GM12873 (cell line): ENCODE data around the gene DEFB132.

Experiments
- TF ChIP-seq, protein P1 (sequence below): IDR thresholded peaks from 2 replicates; pipeline ENCODE4 v1.5.1; 2012; ENCODE audit warnings: low read depth, mild to moderate bottlenecking, moderate library complexity, low read length, control low read depth; ENCODE audit not compliant: insufficient read depth; ENCODE audit errors: missing control alignments

DEFB132 gene

DNA sequence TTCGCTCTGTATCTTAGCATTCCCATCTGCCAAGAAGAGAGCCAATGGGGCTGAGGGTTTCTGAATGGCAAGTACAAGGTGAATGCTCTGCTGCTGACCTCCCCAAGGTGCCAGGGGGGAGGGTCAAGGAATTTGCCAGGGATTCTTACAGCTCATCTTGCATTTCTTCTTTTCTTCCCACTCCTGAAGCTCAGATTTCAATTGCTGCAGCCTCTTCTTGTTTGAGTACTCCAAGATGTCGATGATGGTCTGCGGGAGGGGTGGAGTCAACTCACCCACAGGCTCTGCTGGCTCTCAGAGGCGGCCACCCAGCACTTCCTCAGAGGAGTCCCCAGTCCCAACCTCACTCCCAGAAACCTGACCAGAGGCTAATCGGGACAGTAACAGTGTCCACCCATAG, 20.7 kb downstream of the DEFB132 start:
- TF ChIP-seq, protein P1, sequence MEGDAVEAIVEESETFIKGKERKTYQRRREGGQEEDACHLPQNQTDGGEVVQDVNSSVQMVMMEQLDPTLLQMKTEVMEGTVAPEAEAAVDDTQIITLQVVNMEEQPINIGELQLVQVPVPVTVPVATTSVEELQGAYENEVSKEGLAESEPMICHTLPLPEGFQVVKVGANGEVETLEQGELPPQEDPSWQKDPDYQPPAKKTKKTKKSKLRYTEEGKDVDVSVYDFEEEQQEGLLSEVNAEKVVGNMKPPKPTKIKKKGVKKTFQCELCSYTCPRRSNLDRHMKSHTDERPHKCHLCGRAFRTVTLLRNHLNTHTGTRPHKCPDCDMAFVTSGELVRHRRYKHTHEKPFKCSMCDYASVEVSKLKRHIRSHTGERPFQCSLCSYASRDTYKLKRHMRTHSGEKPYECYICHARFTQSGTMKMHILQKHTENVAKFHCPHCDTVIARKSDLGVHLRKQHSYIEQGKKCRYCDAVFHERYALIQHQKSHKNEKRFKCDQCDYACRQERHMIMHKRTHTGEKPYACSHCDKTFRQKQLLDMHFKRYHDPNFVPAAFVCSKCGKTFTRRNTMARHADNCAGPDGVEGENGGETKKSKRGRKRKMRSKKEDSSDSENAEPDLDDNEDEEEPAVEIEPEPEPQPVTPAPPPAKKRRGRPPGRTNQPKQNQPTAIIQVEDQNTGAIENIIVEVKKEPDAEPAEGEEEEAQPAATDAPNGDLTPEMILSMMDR: no peak

DNA sequence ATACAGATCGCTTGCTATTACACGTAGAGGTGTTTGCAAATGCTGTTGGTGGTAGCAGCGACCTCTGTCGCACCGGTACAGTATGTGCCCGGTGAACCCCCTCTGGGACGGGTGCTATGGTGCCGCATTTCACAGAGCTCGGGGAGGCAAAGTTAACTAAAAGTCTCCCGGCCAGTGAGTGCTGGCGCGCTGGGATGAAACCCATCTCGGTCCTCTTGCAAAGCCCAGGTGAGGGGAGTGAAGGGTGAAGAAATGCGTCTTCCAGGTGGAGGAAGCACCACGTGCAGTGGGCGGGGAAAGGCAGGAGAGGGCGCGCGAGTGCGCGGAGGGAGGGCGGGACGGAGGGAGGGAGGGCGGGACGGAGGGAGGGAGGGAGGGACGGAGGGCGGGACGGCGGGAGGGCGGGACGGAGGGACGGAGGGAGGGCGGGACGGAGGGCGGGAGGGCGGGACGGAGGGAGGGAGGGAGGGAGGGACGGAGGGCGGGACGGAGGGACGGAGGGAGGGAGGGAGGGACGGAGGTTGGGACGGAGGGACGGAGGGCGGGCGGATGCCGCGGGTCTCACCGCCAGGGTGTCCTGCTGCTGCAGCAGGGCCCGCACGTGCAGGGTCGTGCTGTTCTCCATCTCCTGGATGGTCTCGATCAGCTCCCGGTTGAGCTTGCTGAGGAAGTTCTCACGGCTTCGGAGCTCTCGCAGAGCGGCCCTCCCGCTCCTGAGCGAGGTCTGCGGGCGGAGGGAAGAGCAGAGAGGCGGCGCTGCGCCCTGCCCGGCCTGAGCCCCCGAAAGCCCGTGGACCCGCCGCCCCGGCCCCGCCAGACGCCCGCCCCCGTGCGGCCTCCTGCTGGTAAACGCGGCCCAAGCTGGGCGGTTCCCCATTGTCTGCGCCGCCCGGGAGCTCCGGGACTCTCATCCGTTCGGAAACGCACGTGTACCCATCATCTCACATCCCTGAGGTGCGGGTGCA, 21.4 kb downstream of the DEFB132 start:
- TF ChIP-seq, protein P1: no peak

DNA sequence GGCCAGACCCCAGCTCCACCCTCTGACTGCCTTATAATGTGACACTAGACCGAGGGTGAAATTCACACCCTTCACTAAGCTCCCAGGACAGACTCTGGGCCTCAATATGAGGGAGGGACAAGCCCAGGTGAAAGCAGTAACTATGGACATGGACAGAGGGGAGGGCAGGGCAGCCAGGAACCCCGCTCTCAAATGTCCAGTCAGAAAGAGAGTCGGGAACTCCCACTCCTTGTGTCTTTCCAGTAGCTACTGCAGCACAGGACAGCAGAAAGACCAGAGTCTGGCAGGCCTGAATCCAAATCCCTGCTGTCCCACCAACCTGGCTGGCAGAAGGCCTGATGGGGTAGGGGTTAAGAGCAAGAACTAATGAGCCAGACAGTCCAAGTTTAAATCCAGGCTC, 26.6 kb downstream of the DEFB132 start:
- TF ChIP-seq, protein P1: no peak

DNA sequence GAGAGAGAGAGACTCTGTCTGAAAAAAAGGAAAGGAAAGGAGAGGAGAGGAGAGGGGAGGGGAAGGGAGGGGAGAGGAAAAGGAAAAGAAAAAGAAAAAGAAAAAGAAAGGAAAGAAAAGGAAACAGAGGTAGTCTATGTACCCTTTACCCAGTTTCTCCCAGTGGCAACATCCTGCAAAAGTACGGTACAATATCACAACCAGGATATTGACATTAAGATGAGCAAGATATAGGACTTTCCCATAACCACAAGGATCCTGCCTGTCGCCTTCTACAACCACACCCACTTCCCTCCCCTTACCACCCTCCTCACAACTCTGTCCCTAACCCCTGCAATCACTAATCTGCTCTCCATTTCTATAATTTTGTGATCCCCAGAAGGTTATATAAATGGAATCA, 29.0 kb downstream of the DEFB132 start:
- TF ChIP-seq, protein P1: no peak

DNA sequence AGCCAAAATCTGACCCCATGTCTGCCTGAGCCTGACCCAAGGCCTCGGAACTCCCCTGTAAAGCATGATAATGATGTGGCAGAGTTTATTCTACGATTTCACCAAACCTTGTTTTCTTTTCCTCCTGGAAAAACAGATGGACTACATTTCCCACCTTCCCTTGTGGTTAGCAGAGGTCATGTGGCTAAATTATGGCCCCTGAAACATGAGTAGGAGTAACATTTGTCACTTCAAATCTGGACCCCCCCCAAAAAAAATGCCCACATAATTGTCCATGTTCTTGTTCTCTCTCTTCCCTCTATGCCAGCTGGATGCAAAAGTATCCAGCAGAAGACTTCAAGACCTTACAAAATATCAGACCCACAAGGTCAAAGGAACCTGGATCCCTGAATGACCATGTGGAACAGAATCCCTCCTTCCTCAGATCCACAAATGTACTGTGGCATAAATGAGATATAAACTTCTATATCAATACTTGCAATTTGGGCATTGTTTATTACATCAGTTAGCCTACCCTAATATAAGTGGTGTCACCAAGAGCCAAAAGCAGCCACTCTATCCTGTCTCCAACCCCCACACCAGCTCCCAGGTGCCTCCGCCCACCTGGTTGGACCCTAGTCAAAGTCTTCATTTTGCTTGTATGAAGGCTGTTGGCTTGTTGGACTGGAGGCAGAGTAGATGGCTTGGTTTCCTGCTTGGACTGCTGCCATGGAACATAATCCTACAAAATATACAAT, 31.6 kb downstream of the DEFB132 start:
- TF ChIP-seq, protein P1: no peak

DNA sequence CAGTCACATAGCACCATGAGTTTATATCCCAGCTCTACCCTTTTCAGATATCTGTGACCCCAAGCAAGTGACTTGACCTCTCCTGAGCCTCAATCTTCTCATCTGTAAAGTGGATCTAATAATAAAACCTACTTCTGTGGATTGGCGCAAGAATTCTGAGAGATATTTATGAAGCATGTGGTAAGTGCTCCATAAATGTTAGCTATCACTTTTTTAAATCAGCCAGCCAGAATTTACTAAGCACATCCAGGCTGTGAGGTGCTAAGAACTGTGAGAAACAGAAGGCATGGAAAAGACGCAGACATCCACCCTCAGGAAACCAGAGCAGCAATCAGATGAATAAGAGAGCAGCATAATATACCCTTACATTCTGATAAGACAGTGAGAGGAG, 32.2 kb downstream of the DEFB132 start:
- TF ChIP-seq, protein P1: no peak
